ENCODE results near the gene CDT1. TPM values are rescaled to one million over a fixed set of nuclear protein-coding genes. Genes with fewer than 3 reads are reported as not detected.

Gene CDT1
- total and polyA plus RNA-seq, 4 donors, result 2.0 to 5.8 (median 3.3) TPM

- no peak overlapping the region for H3K27ac ChIP-seq (ENCODE audit: low read depth in 1 of 2, low read length in 1 of 2)
- no peaks in the 10 kb centered on the region for H3K9me3 ChIP-seq (ENCODE audit: control insufficient read depth in 4 of 4, insufficient read depth in 3 of 4, low read length in 3 of 4)
- no peak for TF ChIP-seq CTCF (IDR thresholded peaks at IDR 0.05; ENCODE audit: control extremely low read depth, extremely low read depth)
- H3K4me3 ChIP-seq, result no peak overlapping the region
- H3K36me3 ChIP-seq (ENCODE audit: control insufficient read depth in 4 of 4, insufficient read depth in 4 of 4, low read length in 4 of 4), result peaks cover 0 to 19% (median under 1%) of the 10 kb centered on the region in 4 donors
- 68 to 77% methylated on average over 17 of the region's 17 CpGs for WGBS, 2 donors
- H3K4me1 ChIP-seq (ENCODE audit: control insufficient read depth in 5 of 5, insufficient read depth in 5 of 5, low read length in 5 of 5), result peaks cover 0 to 16% (median 7%) of the 10 kb centered on the region in 5 donors
- DNase-seq (no peak), ATAC-seq (ENCODE audit: insufficient read depth, low FRiP score) (no peak)
- H3K27me3 ChIP-seq (ENCODE audit: control insufficient read depth in 3 of 3, insufficient read depth in 3 of 3, low read length in 2 of 3), result no peaks in the 10 kb centered on the region
- H3K9ac ChIP-seq (ENCODE audit: insufficient read depth in 1 of 2, low read length in 2 of 2), result no peak overlapping the region
These were observed 49.8 kb downstream of the CDT1 start for GRCh38 chr16:88853325-88853941.

DNA sequence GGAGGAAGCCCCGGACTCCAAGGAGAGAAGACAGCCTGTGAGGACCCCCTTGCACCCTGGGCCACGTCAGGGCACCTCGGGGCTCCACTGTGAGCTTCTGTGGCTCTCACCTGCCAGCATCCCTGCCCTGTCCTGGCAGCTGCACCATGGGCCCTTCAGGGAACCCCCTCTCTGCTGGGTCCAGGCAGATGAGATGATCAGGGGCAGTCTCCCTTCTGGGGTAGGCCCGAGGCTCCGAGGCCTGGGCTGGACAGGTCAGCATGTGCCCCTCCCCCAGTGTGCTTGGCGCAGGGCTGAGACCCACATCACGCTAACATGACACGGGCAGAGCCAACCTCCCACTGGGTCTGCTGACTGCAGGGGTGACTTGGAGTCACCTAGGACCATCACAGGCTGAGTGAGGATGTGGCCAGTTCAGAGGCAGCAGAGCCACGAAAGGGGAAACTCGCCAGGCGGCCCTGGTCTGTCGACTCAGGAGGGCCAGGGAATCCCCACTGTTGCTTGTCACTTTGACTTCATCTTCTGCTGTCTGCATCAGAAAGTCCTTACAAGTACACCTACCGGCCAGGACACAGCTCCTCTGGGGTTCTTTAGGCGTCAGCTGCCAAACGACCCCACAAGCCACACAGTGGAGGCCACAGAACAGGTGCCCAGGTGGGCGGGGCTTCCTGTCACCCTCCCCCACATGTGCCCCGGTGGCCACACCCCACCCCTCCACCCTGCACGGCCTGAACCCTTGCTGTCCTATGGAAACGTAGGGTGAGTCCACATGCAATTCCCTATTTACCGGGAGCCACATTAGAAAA is 50.9 kb downstream of the CDT1 start:
- Histone ChIP-seq H3K4me1 (ENCODE audit: control insufficient read depth in 5 of 5, insufficient read depth in 5 of 5, low read length in 5 of 5) (peaks cover 0 to 16% (median 7%) of the 10 kb centered on the region in 5 donors), H3K27ac (ENCODE audit: low read depth in 1 of 2, low read length in 1 of 2) (no peak overlapping the region), H3K9me3 (ENCODE audit: control insufficient read depth in 4 of 4, insufficient read depth in 3 of 4, low read length in 3 of 4) (no peaks in the 10 kb centered on the region), H3K27me3 (ENCODE audit: control insufficient read depth in 3 of 3, insufficient read depth in 3 of 3, low read length in 2 of 3) (no peaks in the 10 kb centered on the region), H3K4me3 (no peak overlapping the region), H3K9ac (ENCODE audit: insufficient read depth in 1 of 2, low read length in 2 of 2) (no peak overlapping the region), H3K36me3 (ENCODE audit: control insufficient read depth in 4 of 4, insufficient read depth in 4 of 4, low read length in 4 of 4) (peaks cover 0 to 17% (median 11%) of the 10 kb centered on the region in 4 donors)
- WGBS, 2 donors, result 47 to 62% methylated on average over 20 of the region's 20 CpGs
- DNase-seq (no peak), ATAC-seq (ENCODE audit: insufficient read depth, low FRiP score) (no peak)
- no peak for TF ChIP-seq CTCF (IDR thresholded peaks at IDR 0.05; ENCODE audit: control extremely low read depth, extremely low read depth)

GRCh38 chr16:88855176-88855575 is 51.6 kb downstream of the CDT1 start:
- no peak for DNase-seq
- Histone ChIP-seq H3K4me3 (no peak overlapping the region), H3K27me3 (ENCODE audit: control insufficient read depth in 3 of 3, insufficient read depth in 3 of 3, low read length in 2 of 3) (no peaks in the 10 kb centered on the region), H3K9ac (ENCODE audit: insufficient read depth in 1 of 2, low read length in 2 of 2) (no peak overlapping the region), H3K27ac (ENCODE audit: low read depth in 1 of 2, low read length in 1 of 2) (no peak overlapping the region), H3K36me3 (ENCODE audit: control insufficient read depth in 4 of 4, insufficient read depth in 4 of 4, low read length in 4 of 4) (peaks cover 0 to 19% (median 18%) of the 10 kb centered on the region in 4 donors), H3K9me3 (ENCODE audit: control insufficient read depth in 4 of 4, insufficient read depth in 3 of 4, low read length in 3 of 4) (no peaks in the 10 kb centered on the region), H3K4me1 (ENCODE audit: control insufficient read depth in 5 of 5, insufficient read depth in 5 of 5, low read length in 5 of 5) (peaks cover 0 to 16% (median 7%) of the 10 kb centered on the region in 5 donors)
- 69 to 82% methylated on average over 8 of the region's 8 CpGs for WGBS, 2 donors
- no peak for TF ChIP-seq CTCF (IDR thresholded peaks at IDR 0.05; ENCODE audit: control extremely low read depth, extremely low read depth)
- no peak for ATAC-seq (ENCODE audit: insufficient read depth, low FRiP score)
